H9 (cell line): ENCODE data around the gene SYCP2L. TPM values are rescaled to one million over a fixed set of nuclear protein-coding genes. Genes with fewer than 3 reads are reported as not detected.

Experiments used
- DNase-seq: peaks from one replicate; pipeline ENCODE4 v3.0.0-alpha.2; 2017
- H2AFZ ChIP-seq: one replicate; pipeline ENCODE4 v1.6.1; 2013; ENCODE audit warnings: mild to moderate bottlenecking, low read length, control low read depth, moderate library complexity
- H2AK5ac ChIP-seq: 2 replicates; pipeline ENCODE4 v1.6.1; 2013; ENCODE audit warnings: low read length, control low read depth, mixed read lengths; ENCODE audit not compliant: insufficient read length
- H2BK120ac ChIP-seq: one replicate; pipeline ENCODE4 v1.6.1; 2013; ENCODE audit warnings: low read depth, mild to moderate bottlenecking, low read length, control low read depth, inconsistent platforms; ENCODE audit not compliant: poor library complexity, severe bottlenecking
- H2BK12ac ChIP-seq: 2 replicates; pipeline ENCODE4 v1.6.1; 2013; ENCODE audit warnings: low read length, control low read depth, mixed read lengths, low read depth; ENCODE audit not compliant: insufficient read length
- H2BK15ac ChIP-seq: 2 replicates; pipeline ENCODE4 v1.6.1; 2013; ENCODE audit warnings: low read depth, low read length, control low read depth
- H2BK20ac ChIP-seq: one replicate; pipeline ENCODE4 v1.6.1; 2013; ENCODE audit warnings: low read depth, mild to moderate bottlenecking, low read length, control low read depth, inconsistent platforms; ENCODE audit not compliant: poor library complexity, severe bottlenecking
- H2BK5ac ChIP-seq: 2 replicates; pipeline ENCODE4 v1.6.1; 2013; ENCODE audit warnings: low read length, control low read depth, mixed read lengths; ENCODE audit not compliant: insufficient read length
- H3K14ac ChIP-seq: 2 replicates; pipeline ENCODE4 v1.6.1; 2013; ENCODE audit warnings: low read length, control low read depth; ENCODE audit not compliant: insufficient read depth
- H3K18ac ChIP-seq: 2 replicates; pipeline ENCODE4 v1.6.1; 2013; ENCODE audit warnings: low read depth, mild to moderate bottlenecking, mixed read lengths, low read length, control low read depth; ENCODE audit not compliant: insufficient read length
- H3K23ac ChIP-seq: 2 replicates; pipeline ENCODE4 v1.6.1; 2013; ENCODE audit warnings: low read length, control low read depth, mixed read lengths, low read depth; ENCODE audit not compliant: insufficient read length
- H3K23me2 ChIP-seq: 2 replicates; pipeline ENCODE4 v1.6.1; 2013; ENCODE audit warnings: low read depth, mild to moderate bottlenecking, mixed read lengths, low read length, control low read depth; ENCODE audit not compliant: insufficient read length, poor library complexity, severe bottlenecking
- H3K27ac ChIP-seq: 2 replicates; pipeline ENCODE4 v1.5.1; 2013; ENCODE audit warnings: low read length, control low read depth, mixed read lengths, low read depth; ENCODE audit not compliant: insufficient read length
- H3K27me3 ChIP-seq: 2 replicates; pipeline ENCODE4 v1.6.1; 2013; ENCODE audit warnings: low read length, control low read depth, inconsistent platforms; ENCODE audit not compliant: insufficient read depth
- H3K4ac ChIP-seq: 2 replicates; pipeline ENCODE4 v1.6.1; 2013; ENCODE audit warnings: low read depth, mild to moderate bottlenecking, control low read depth, inconsistent platforms, low read length, moderate library complexity
- H3K4me1 ChIP-seq: 2 replicates; pipeline ENCODE4 v1.6.1; 2013; ENCODE audit warnings: low read length, control low read depth, inconsistent platforms; ENCODE audit not compliant: insufficient read depth
- H3K4me2 ChIP-seq: 2 replicates; pipeline ENCODE4 v1.6.1; 2013; ENCODE audit warnings: low read length, control low read depth, mixed read lengths; ENCODE audit not compliant: insufficient read length, insufficient read depth
- H3K56ac ChIP-seq: 2 replicates; pipeline ENCODE4 v1.6.1; 2013; ENCODE audit warnings: low read depth, mild to moderate bottlenecking, mixed read lengths, low read length, control low read depth; ENCODE audit not compliant: insufficient read length
- H3K79me1 ChIP-seq: 2 replicates; pipeline ENCODE4 v1.6.1; 2013; ENCODE audit warnings: low read depth, mild to moderate bottlenecking, moderate library complexity, low read length, control low read depth, inconsistent platforms; ENCODE audit not compliant: insufficient read depth, poor library complexity, severe bottlenecking
- H3K79me2 ChIP-seq: 2 replicates; pipeline ENCODE4 v1.6.1; 2013; ENCODE audit warnings: low read length, control low read depth, inconsistent platforms; ENCODE audit not compliant: insufficient read depth
- H3K9ac ChIP-seq: 2 replicates; pipeline ENCODE4 v1.6.1; 2013; ENCODE audit warnings: low read length, control low read depth, mixed read lengths; ENCODE audit not compliant: insufficient read length; ENCODE audit errors: extremely low read depth
- H3K9me3 ChIP-seq: one replicate; pipeline ENCODE4 v1.6.1; 2013; ENCODE audit warnings: low read depth, low read length, inconsistent platforms; ENCODE audit not compliant: control insufficient read depth
- H3T11ph ChIP-seq: one replicate; pipeline ENCODE4 v1.6.1; 2013; ENCODE audit warnings: mild to moderate bottlenecking, low read length, control low read depth, inconsistent platforms
- H4K20me1 ChIP-seq: one replicate; pipeline ENCODE4 v1.6.1; 2013; ENCODE audit not compliant: control insufficient read depth, insufficient read length, insufficient read depth
- H4K5ac ChIP-seq: 2 replicates; pipeline ENCODE4 v1.6.1; 2013; ENCODE audit warnings: low read depth, mild to moderate bottlenecking, mixed read lengths, low read length, control low read depth; ENCODE audit not compliant: insufficient read length
- H4K8ac ChIP-seq: replicated peaks from 2 replicates; pipeline ENCODE4 v1.6.1; 2013; ENCODE audit warnings: low read length, control low read depth, mixed read lengths, low read depth; ENCODE audit not compliant: insufficient read length
- H4K91ac ChIP-seq: 2 replicates; pipeline ENCODE4 v1.6.1; 2013; ENCODE audit warnings: low read depth, mild to moderate bottlenecking, moderate library complexity, mixed read lengths, low read length, control low read depth; ENCODE audit not compliant: insufficient read length
- H3K27ac Mint-ChIP-seq, 3 experiments: 2 replicates in 2 of 3; 3 replicates in 1 of 3; pipeline ENCODE4 v1.8.0; 2020 to 2021; ENCODE audit warnings: mixed read lengths in 3 of 3, mild to moderate bottlenecking in 1 of 3, moderate library complexity in 1 of 3
- H3K27me3 Mint-ChIP-seq: 2 replicates; pipeline ENCODE4 v1.8.0; 2021; ENCODE audit warnings: low read depth, mild to moderate bottlenecking, moderate library complexity, mixed read lengths
- H3K36me3 Mint-ChIP-seq, 3 experiments: 2 replicates in 2 of 3; 3 replicates in 1 of 3; pipeline ENCODE4 v1.8.0; 2020 to 2021; ENCODE audit warnings: low read depth in 3 of 3, mixed read lengths in 3 of 3; ENCODE audit not compliant: insufficient read depth in 1 of 3
- H3K4me1 Mint-ChIP-seq, 2 experiments: 2 replicates each; pipeline ENCODE4 v1.8.0; 2020; ENCODE audit warnings: mixed read lengths in 2 of 2
- H3K4me3 Mint-ChIP-seq, 2 experiments: 2 replicates in 1 of 2; 3 replicates in 1 of 2; pipeline ENCODE4 v1.8.0; 2020 to 2021; ENCODE audit warnings: mild to moderate bottlenecking in 2 of 2, mixed read lengths in 2 of 2, moderate library complexity in 1 of 2
- H3K9me3 Mint-ChIP-seq, 2 experiments: 2 replicates in 1 of 2; 3 replicates in 1 of 2; pipeline ENCODE4 v1.8.0; 2020; ENCODE audit warnings: mild to moderate bottlenecking in 2 of 2, mixed read lengths in 2 of 2, moderate library complexity in 1 of 2
- CTCF ChIP-seq: fragments of 200-600 bp; sonication (generic); conservative IDR thresholded peaks from 3 replicates; pipeline ENCODE4 v1.8.0; 2021; ENCODE audit warnings: antibody characterized with exemption, mild to moderate bottlenecking
- WGBS: extraction: QIAGEN DNeasy Blood & Tissue Kit; methylation state at CpG from one replicate; pipeline ENCODE4 v1.1.7; 2013; ENCODE audit warnings: missing lambda C conversion rate, low lambda C conversion rate, mixed read lengths; ENCODE audit not compliant: insufficient read length; ENCODE audit errors: extremely low coverage; 5-methylcytosine and 5-hydroxymethylcytosine counted together
- total RNA-seq: library from RNA; stranded (reverse); gene quantifications from 2 replicates; pipeline ENCODE4 v1.2.1, GENCODE V29; 2021

Gene SYCP2L
- total RNA-seq, 1 experiment from 2014 or later = 3.5 TPM

- Histone ChIP-seq H3K9ac (no peak overlapping the region), H3K9me3 (no peaks in the 10 kb centered on the region), H3K14ac (no peak overlapping the region), H2BK20ac (no peak overlapping the region), H3K27me3 (peaks cover 2% of the 10 kb centered on the region; the same call in 1 of the 2 replicates), H3K4me2 (no peak overlapping the region), H2AK5ac (no peak overlapping the region), H3K56ac (no peak overlapping the region), H3T11ph (no peak overlapping the region), H2AFZ (no peak overlapping the region), H3K18ac (no peak overlapping the region), H3K79me1 (no peaks in the 10 kb centered on the region), H3K23me2 (no peaks in the 10 kb centered on the region), H2BK120ac (no peak overlapping the region), H4K8ac (no peak overlapping the region), H3K79me2 (no peaks in the 10 kb centered on the region), H4K20me1 (no peaks in the 10 kb centered on the region), H3K27ac (no peak overlapping the region), H3K4ac (no peak overlapping the region), H4K5ac (no peak overlapping the region), H3K23ac (no peak overlapping the region), H2BK15ac (no peak overlapping the region), H2BK12ac (no peak overlapping the region), H2BK5ac (no peak overlapping the region), H3K4me1 (no peaks in the 10 kb centered on the region), H4K91ac (no peak overlapping the region)
- no peak overlapping the region for H3K27ac Mint-ChIP-seq
- DNase-seq = no peak
- peaks cover 6 to 13% of the 10 kb centered on the region in 2 experiments; a peak in 4 of 5 replicates for H3K9me3 Mint-ChIP-seq
- no CpG with 5 or more reads among the region's 2 CpGs for WGBS
- peaks cover 42% of the 10 kb centered on the region for H3K27me3 Mint-ChIP-seq
- no peaks in the 10 kb centered on the region for H3K4me1 Mint-ChIP-seq
- peaks cover 5 to 13% (median 5%) of the 10 kb centered on the region in 3 experiments; a peak in 6 of 7 replicates for H3K36me3 Mint-ChIP-seq
- no peak overlapping the region for H3K4me3 Mint-ChIP-seq
- TF ChIP-seq CTCF = no peak
Observed at GRCh38 chr6:10968776-10969175, 81.9 kb downstream of the SYCP2L start.
